GM18873 (cell line): ENCODE results near the gene VPS9D1.
A peak's percentile ranks its signal among the peaks of the same experiment; 100 is the strongest.
"Not testable (repeated sequence)": the region's sequence is repeated elsewhere in the genome, so short reads cannot be mapped to it uniquely, and the experiment has no call there.

Experiments
- ATAC-seq: cut with Tn5 transposase; IDR thresholded peaks from one replicate; pipeline ENCODE4 v1.9.1; 2021; ENCODE audit warnings: mild to moderate bottlenecking, moderate library complexity, moderate number of reproducible peaks; ENCODE audit not compliant: unreplicated experiment, low FRiP score

Gene VPS9D1

GRCh38 chr16:89695875-89696669 lies 24.6 kb downstream of the VPS9D1 start:
- no peak for ATAC-seq

GRCh38 chr16:89695086-89695874 lies 25.4 kb downstream of the VPS9D1 start:
- ATAC-seq: no peak

DNA sequence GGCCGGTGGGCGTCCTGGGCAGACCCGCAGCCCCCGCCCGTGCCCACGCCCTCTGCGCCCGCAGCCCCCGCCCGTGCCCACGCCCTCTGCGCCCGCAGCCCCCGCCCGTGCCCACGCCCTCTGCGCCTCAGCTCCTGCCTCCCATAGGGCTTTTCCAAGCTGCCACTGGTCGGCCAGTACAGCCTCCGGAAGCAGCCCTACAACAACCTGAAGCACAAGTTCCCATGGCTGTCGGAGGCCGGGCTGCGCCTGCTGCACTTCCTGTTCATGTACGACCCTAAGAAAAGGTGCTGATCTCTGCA lies 26.0 kb downstream of the VPS9D1 start:
- ATAC-seq: not testable (repeated sequence)

GRCh38 chr16:89693931-89694783 lies 26.5 kb downstream of the VPS9D1 start:
- no peak for ATAC-seq

DNA sequence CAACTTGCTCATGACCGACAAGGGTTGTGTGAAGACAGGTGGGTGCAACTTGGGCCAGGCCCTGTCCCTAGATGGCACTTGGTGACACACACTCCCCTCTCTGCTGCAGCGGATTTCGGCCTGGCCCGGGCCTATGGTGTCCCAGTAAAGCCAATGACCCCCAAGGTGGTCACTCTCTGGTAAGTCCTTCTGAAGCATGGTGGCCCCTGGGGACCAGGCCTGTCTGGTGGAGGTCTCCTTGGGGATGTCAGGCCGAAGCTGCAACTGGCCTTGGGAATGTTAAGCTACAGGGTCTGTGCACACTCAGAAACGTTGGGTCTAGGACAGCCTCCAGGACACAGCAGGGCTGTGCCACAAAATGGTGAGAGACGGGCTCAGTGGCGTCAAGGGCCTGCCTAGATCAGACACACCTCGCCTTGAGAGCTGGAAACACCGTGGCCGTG lies 27.4 kb downstream of the VPS9D1 start:
- ATAC-seq: no peak

DNA sequence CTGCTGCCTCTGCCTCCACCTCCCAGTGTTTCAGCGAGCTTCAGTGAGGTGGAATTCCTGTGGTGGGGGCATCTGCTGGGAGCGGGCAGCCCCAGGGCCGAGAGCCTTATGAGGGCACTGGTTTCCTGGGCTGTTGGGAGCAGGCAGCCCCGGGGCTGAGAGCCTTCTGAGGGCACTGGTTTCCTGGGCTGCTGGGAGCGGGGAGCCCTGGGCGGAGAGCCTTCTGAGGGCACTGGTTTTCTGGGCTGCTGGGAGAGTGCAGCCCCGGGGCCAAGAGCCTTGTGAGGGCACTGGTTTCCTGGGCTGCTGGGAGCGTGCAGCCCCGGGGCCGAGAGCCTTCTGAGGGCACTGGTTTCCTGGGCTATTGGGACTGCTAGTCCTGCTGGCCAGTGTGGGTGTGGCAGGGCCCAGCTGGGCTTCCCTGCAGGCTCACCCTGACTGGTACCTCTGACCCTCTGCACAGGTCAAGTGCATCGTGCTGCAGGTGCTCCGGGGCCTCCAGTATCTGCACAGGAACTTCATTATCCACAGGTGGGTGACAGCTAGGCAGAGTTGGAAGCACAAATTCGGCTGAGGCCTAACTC lies 28.6 kb downstream of the VPS9D1 start:
- no peak for ATAC-seq

DNA sequence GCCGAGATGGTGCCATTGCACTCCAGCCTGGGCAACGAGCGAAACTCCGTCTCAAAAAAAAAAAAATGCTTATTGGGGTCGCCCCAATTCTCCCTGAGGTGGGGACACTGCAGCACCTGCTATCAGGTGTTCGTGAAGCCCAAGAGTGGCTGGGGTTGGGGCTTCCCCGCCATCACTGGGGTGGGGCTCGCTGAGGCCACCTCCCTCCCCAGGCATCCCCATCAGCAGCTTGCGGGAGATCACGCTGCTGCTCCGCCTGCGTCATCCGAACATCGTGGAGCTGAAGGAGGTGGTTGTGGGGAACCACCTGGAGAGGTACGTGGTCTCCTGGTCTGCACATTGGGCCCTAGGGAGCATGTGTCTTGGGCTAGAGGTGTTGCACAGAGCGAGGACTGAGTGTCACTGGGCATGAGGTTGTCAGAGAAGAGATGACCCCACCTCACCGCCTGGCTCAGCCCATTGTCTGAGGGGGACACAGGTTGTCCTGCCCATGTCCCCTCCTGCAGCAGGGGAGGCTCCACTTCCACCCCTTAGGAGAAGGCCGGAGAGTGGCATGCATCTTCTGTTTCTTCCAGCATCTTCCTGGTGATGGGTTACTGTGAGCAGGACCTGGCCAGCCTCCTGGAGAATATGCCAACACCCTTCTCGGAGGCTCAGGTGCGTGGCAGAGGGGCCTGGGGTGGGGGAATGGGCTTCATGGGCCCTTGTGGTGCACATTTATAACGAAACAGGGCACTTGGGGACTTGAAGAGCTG lies 29.3 kb downstream of the VPS9D1 start:
- ATAC-seq: no peak

GRCh38 chr16:89690392-89690901 lies 30.3 kb downstream of the VPS9D1 start:
- ATAC-seq: no peak

- ATAC-seq: not testable (repeated sequence)
Observed at GRCh38 chr16:89689621-89690020, 31.1 kb downstream of the VPS9D1 start.

- no peak for ATAC-seq
Observed at GRCh38 chr16:89689142-89689541, 31.6 kb downstream of the VPS9D1 start.

DNA sequence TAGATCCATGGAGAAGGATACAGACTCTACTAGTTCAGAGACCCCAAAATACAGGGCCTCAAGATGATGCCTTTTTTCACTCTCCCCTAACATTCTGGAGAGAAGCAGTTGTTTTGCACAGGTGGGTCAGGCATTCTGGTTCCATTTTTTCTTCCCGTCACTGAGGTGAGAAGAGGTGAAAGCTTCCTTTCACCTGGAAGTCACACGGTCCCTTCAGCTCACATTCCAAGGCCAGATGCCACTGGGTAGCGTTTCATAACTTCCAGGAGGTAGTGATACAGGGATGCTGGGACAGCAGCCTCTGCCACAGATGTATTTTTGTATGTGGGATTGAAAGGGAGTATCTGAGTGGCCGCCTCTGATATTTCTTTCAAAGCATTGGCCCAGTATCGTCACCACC lies 32.3 kb downstream of the VPS9D1 start:
- no peak for ATAC-seq

GRCh38 chr16:89687092-89687940 lies 33.4 kb downstream of the VPS9D1 start:
- ATAC-seq: peak; percentile 37

- ATAC-seq: peak; percentile 63
Observed at GRCh38 chr16:89686520-89687091, 34.1 kb downstream of the VPS9D1 start, which contains the start of gene CDK10. Gene CDK10 (plus strand): TSS chr16:89686689. CDS start chr16:89686711, 22 bp downstream.

DNA sequence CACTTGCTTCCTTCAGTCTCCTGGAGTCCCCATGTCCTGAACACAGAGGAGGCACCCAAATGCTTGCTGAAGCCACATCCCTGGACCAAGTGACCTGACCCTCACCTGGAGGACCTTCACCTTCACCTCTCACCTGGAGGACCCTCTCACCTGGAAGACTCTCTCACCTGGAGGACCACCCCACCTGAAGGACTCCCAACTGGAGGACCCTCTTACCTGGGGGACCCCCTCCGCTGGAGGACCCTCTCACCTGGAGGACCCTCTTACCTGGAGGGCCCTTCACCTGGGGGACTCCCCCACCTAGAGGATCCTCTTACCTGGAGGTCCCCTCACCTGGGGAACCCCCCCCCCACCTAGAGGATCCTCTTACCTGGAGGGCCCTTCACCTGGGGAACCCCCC lies 34.8 kb downstream of the VPS9D1 start:
- ATAC-seq: no peak

- ATAC-seq: no peak
Observed at GRCh38 chr16:89678258-89678657, 42.4 kb downstream of the VPS9D1 start.

DNA sequence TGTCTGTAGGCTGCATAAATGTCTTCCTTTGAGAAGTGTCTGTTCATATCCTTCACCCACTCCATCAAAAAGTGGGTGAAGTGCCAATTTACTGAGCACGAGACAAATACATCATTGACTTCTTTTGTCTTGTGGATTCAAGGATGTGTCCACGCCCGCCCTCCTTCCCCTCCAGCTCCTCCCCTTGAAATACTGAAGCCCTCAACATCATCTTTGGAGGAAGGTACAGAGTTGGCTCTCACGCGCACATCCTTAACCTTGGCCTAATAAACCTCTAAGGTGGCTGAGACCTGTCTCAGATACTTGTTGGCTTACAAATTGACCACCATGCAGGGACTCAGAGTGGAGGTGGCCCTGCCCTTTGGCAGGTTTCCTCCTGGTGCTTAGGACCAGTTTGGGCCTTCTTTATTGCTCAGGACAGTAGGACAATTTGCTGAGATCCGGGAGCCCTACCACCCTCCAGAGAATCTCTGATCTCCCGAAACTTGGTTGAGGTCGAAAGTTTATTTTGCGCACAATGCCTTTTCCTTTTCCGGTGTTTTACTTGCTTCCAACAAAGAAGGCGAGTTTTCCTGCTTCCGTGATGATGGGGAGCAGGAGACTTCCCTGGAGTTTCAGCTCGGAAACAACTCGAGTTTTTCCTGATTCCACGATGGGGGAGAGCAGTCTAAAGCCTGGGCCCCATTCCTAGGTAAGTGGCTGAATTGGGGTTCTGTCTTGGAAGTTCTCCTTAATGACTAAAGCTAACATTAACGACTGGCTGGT lies 48.3 kb downstream of the VPS9D1 start:
- ATAC-seq: no peak

DNA sequence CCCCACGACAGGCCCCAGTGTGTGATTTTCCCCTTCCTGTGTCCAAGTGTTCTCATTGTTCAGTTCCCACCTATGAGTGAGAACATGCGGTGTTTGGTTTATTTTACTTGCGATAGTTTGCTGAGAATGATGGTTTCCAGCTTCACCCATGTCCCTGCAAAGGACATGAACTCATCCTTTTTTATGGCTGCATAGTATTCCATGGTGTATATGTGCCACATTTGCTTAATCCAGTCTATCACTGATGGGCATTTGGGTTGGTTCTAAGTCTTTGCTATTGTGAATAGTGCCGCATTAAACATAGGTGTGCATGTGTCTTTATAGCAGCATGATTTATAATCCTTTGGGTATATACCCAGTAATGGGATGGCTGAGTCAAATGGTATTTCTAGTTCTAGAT lies 49.1 kb downstream of the VPS9D1 start:
- ATAC-seq: not testable (repeated sequence)
